IPS-20b (cell line): ENCODE results near the gene CLIP2.
"Not testable (repeated sequence)": the region's sequence is repeated elsewhere in the genome, so short reads cannot be mapped to it uniquely, and the experiment has no call there.

Experiments
- H3K27ac ChIP-seq: one replicate; pipeline ENCODE4 v1.5.1; 2013; ENCODE audit warnings: low read length
- H3K27me3 ChIP-seq: 2 replicates; pipeline ENCODE4 v1.6.1; 2013; ENCODE audit warnings: mild to moderate bottlenecking, low read length, inconsistent platforms; ENCODE audit not compliant: insufficient read depth
- H3K36me3 ChIP-seq: 2 replicates; pipeline ENCODE4 v1.6.1; 2013; ENCODE audit warnings: low read depth, mild to moderate bottlenecking, inconsistent platforms, low read length, moderate library complexity; ENCODE audit not compliant: insufficient read depth
- H3K4me1 ChIP-seq: 2 replicates; pipeline ENCODE4 v1.6.1; 2013; ENCODE audit warnings: mild to moderate bottlenecking, control low read depth, inconsistent platforms, low read length, moderate library complexity; ENCODE audit not compliant: insufficient read depth
- H3K4me3 ChIP-seq: 2 replicates; pipeline ENCODE4 v1.5.1; 2013; ENCODE audit warnings: mild to moderate bottlenecking, low read length, inconsistent platforms
- H3K9ac ChIP-seq: 2 replicates; pipeline ENCODE4 v1.6.1; 2013; ENCODE audit warnings: low read depth, mild to moderate bottlenecking, inconsistent platforms, low read length, moderate library complexity
- H3K9me3 ChIP-seq: 2 replicates; pipeline ENCODE4 v1.6.1; 2013; ENCODE audit warnings: mild to moderate bottlenecking, low read depth, low read length, inconsistent platforms; ENCODE audit not compliant: insufficient read depth

Gene CLIP2

GRCh38 chr7:74306730-74307469 lies 17.7 kb downstream of the CLIP2 start:
- Histone ChIP-seq H3K4me3 (no peak overlapping the region), H3K9me3 (no peaks in the 10 kb centered on the region), H3K27ac (no peak overlapping the region), H3K27me3 (no peaks in the 10 kb centered on the region), H3K9ac (no peak overlapping the region), H3K36me3 (no peaks in the 10 kb centered on the region), H3K4me1 (no peaks in the 10 kb centered on the region)

- no peaks in the 10 kb centered on the region for H3K36me3 ChIP-seq
- no peaks in the 10 kb centered on the region for H3K27me3 ChIP-seq
- H3K4me1 ChIP-seq, result peaks cover 3% of the 10 kb centered on the region
- H3K27ac ChIP-seq, result no peak overlapping the region
- no peak overlapping the region for H3K4me3 ChIP-seq
- H3K9ac ChIP-seq, result no peak overlapping the region
- no peaks in the 10 kb centered on the region for H3K9me3 ChIP-seq
Observed at GRCh38 chr7:74307738-74308505, 18.7 kb downstream of the CLIP2 start.

- Histone ChIP-seq H3K36me3 (no peaks in the 10 kb centered on the region), H3K9ac (no peak overlapping the region), H3K4me3 (no peak overlapping the region), H3K4me1 (peaks cover 3% of the 10 kb centered on the region), H3K9me3 (no peaks in the 10 kb centered on the region), H3K27ac (no peak overlapping the region), H3K27me3 (no peaks in the 10 kb centered on the region)
Observed at GRCh38 chr7:74309181-74309580, 20.0 kb downstream of the CLIP2 start.

- Histone ChIP-seq H3K36me3 (no peaks in the 10 kb centered on the region), H3K9ac (no peak overlapping the region), H3K4me3 (no peak overlapping the region), H3K4me1 (peaks cover 3% of the 10 kb centered on the region), H3K9me3 (no peaks in the 10 kb centered on the region), H3K27me3 (no peaks in the 10 kb centered on the region), H3K27ac (no peak overlapping the region)
Observed at GRCh38 chr7:74311305-74311744, 22.1 kb downstream of the CLIP2 start.

GRCh38 chr7:74312418-74313028 lies 23.3 kb downstream of the CLIP2 start:
- Histone ChIP-seq H3K27ac (peak overlapping the region; percentile 48), H3K27me3 (no peaks in the 10 kb centered on the region), H3K9me3 (no peaks in the 10 kb centered on the region), H3K9ac (no peak overlapping the region), H3K4me3 (no peak overlapping the region), H3K4me1 (peaks cover 3% of the 10 kb centered on the region), H3K36me3 (no peaks in the 10 kb centered on the region)

GRCh38 chr7:74315891-74316290 lies 26.7 kb downstream of the CLIP2 start:
- not testable (repeated sequence) for H3K9ac ChIP-seq, H3K36me3 ChIP-seq, H3K27me3 ChIP-seq, H3K4me3 ChIP-seq, H3K9me3 ChIP-seq, H3K27ac ChIP-seq, H3K4me1 ChIP-seq

GRCh38 chr7:74317146-74317782 lies 28.1 kb downstream of the CLIP2 start:
- Histone ChIP-seq H3K4me3 (no peak overlapping the region), H3K27ac (no peak overlapping the region), H3K27me3 (no peaks in the 10 kb centered on the region), H3K4me1 (peaks cover 9% of the 10 kb centered on the region), H3K9ac (no peak overlapping the region), H3K9me3 (no peaks in the 10 kb centered on the region), H3K36me3 (no peaks in the 10 kb centered on the region)

- Histone ChIP-seq H3K36me3 (no peaks in the 10 kb centered on the region), H3K4me3 (no peak overlapping the region), H3K9ac (no peak overlapping the region), H3K27me3 (no peaks in the 10 kb centered on the region), H3K27ac (no peak overlapping the region), H3K4me1 (peaks cover 7% of the 10 kb centered on the region; the same call in 1 of the 2 replicates), H3K9me3 (no peaks in the 10 kb centered on the region)
Observed at GRCh38 chr7:74318043-74318442, 28.8 kb downstream of the CLIP2 start.

GRCh38 chr7:74320645-74321221 lies 31.5 kb downstream of the CLIP2 start:
- H3K9me3 ChIP-seq, result no peaks in the 10 kb centered on the region
- H3K27me3 ChIP-seq, result no peaks in the 10 kb centered on the region
- H3K9ac ChIP-seq, result no peak overlapping the region
- no peak overlapping the region for H3K4me3 ChIP-seq
- no peak overlapping the region for H3K27ac ChIP-seq
- H3K4me1 ChIP-seq, result peaks cover 7% of the 10 kb centered on the region; the same call in 1 of the 2 replicates
- H3K36me3 ChIP-seq, result no peaks in the 10 kb centered on the region

- H3K27me3 ChIP-seq, H3K36me3 ChIP-seq, H3K4me1 ChIP-seq: not testable (repeated sequence)
Observed at GRCh38 chr7:74322892-74323291, 33.7 kb downstream of the CLIP2 start.

GRCh38 chr7:74324531-74325209 lies 35.5 kb downstream of the CLIP2 start:
- no peak overlapping the region for H3K4me3 ChIP-seq
- H3K27ac ChIP-seq, result no peak overlapping the region
- no peaks in the 10 kb centered on the region for H3K36me3 ChIP-seq
- peaks cover 7% of the 10 kb centered on the region; the same call in 1 of the 2 replicates for H3K4me1 ChIP-seq
- no peak overlapping the region for H3K9ac ChIP-seq
- H3K27me3 ChIP-seq, result no peaks in the 10 kb centered on the region
- H3K9me3 ChIP-seq, result no peaks in the 10 kb centered on the region

More at GRCh38 chr7:74322892-74323291, 33.7 kb downstream of the CLIP2 start:
- H3K9ac ChIP-seq, H3K27ac ChIP-seq, H3K9me3 ChIP-seq, H3K4me3 ChIP-seq: not testable (repeated sequence)
